Tibial nerve (tissue), 4 donors: ENCODE results near the gene TBC1D8. TPM values are rescaled to one million over a fixed set of nuclear protein-coding genes. Genes with fewer than 3 reads are reported as not detected.

Experiments
- DNase-seq, 2 donors: peaks; one replicate each; pipeline ENCODE4 v3.0.0-alpha.2; 2019; ENCODE audit warnings: low spot score in 2 of 2
- H3K27ac ChIP-seq, 4 donors: fragments of 200-600 bp; sonication (generic) in 3 of 4; one replicate each; pipeline ENCODE4 v1.5.1; 2017 to 2019; ENCODE audit warnings: mild to moderate bottlenecking in 1 of 4
- H3K27me3 ChIP-seq, 2 donors: fragments of 200-600 bp; sonication (generic) in 1 of 2; one replicate each; pipeline versions ENCODE4 v1.5.1 to v1.6.0; 2017 to 2019
- H3K36me3 ChIP-seq, 3 donors: fragments of 200-600 bp; sonication (generic); one replicate each; pipeline ENCODE4 v1.5.1; 2018 to 2019
- H3K4me1 ChIP-seq, 4 donors: fragments of 200-600 bp; sonication (generic) in 3 of 4; one replicate each; pipeline ENCODE4 v1.5.1; 2017 to 2019
- H3K4me3 ChIP-seq, 4 donors: fragments of 200-600 bp; sonication (generic) in 3 of 4; one replicate each; pipeline ENCODE4 v1.5.1; 2017 to 2019; ENCODE audit warnings: mild to moderate bottlenecking in 1 of 4, moderate library complexity in 1 of 4
- H3K9me3 ChIP-seq, 4 donors: fragments of 200-600 bp; sonication (generic) in 3 of 4; one replicate each; pipeline ENCODE4 v1.5.1; 2017 to 2019
- EP300 ChIP-seq, 2 donors: sonication (generic); formaldehyde crosslinking; IDR thresholded peaks; one replicate each; pipeline ENCODE4 v1.6.1; 2017; ENCODE audit warnings: antibody characterized with exemption in 2 of 2, mild to moderate bottlenecking in 1 of 2
- POLR2A ChIP-seq, 2 donors: fragments of 450-650 bp; IDR thresholded peaks; one replicate each; pipeline ENCODE4 v1.6.1; 2017; ENCODE audit warnings: antibody characterized with exemption in 2 of 2, mild to moderate bottlenecking in 2 of 2, moderate library complexity in 2 of 2
- WGBS, 2 donors: methylation state at CpG; one replicate each; pipeline ENCODE4 v1.1.5; 2018; 5-methylcytosine and 5-hydroxymethylcytosine counted together
- total RNA-seq, 4 donors: library from RNA; depleted of rRNA; stranded (reverse); fragments of >200 nt; gene quantifications; one replicate each; pipeline ENCODE4 v1.1.0, GENCODE V29; 2016
- TF ChIP-seq, protein P1 (sequence below), 5 experiments: fragments of 200-600 bp in 3 of 5; fragments of 450-650 bp in 2 of 5; sonication (generic) in 3 of 5; IDR thresholded peaks; one replicate each; pipeline ENCODE4 v1.5.1; 2016 to 2019; ENCODE audit warnings: antibody characterized with exemption in 5 of 5, mild to moderate bottlenecking in 3 of 5, moderate library complexity in 2 of 5

Gene TBC1D8
- total RNA-seq, 4 donors from 2014 or later = 42.4 to 87.9 (median 47.3) TPM

DNA sequence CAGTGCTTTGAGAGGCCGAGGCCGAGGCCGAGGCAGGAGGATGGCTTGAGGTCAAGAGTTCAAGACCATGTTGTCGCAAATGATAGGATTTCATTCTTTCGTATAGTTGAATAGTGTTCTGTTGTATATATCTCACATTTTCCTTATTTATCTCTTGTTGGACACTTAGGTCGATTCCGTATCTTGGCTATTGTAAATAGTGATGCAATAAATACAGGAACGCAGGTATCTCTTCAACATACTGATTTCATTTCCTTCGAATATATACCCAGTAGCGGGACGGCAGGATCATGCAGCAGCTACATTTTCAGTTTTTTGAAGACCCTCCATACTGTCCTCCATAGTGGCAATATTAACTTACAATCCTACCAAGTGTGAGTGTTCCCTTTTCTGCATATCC lies 4.1 kb downstream of the TBC1D8 start:
- Histone ChIP-seq H3K4me3 (no peak overlapping the region), H3K36me3 (no peaks in the 10 kb centered on the region), H3K27me3 (no peaks in the 10 kb centered on the region), H3K9me3 (no peaks in the 10 kb centered on the region), H3K27ac (no peak overlapping the region), H3K4me1 (peaks cover 0 to 24% (median 5%) of the 10 kb centered on the region in 4 donors)
- TF ChIP-seq POLR2A (IDR thresholded peaks at IDR 0.05) (no peak), EP300 (IDR thresholded peaks at IDR 0.05) (no peak)
- TF ChIP-seq, protein P1, sequence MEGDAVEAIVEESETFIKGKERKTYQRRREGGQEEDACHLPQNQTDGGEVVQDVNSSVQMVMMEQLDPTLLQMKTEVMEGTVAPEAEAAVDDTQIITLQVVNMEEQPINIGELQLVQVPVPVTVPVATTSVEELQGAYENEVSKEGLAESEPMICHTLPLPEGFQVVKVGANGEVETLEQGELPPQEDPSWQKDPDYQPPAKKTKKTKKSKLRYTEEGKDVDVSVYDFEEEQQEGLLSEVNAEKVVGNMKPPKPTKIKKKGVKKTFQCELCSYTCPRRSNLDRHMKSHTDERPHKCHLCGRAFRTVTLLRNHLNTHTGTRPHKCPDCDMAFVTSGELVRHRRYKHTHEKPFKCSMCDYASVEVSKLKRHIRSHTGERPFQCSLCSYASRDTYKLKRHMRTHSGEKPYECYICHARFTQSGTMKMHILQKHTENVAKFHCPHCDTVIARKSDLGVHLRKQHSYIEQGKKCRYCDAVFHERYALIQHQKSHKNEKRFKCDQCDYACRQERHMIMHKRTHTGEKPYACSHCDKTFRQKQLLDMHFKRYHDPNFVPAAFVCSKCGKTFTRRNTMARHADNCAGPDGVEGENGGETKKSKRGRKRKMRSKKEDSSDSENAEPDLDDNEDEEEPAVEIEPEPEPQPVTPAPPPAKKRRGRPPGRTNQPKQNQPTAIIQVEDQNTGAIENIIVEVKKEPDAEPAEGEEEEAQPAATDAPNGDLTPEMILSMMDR (IDR thresholded peaks at IDR 0.05) = no peak
- no peak for DNase-seq
- WGBS, 2 donors = 92 to 93% methylated on average over 11 of the region's 11 CpGs

DNA sequence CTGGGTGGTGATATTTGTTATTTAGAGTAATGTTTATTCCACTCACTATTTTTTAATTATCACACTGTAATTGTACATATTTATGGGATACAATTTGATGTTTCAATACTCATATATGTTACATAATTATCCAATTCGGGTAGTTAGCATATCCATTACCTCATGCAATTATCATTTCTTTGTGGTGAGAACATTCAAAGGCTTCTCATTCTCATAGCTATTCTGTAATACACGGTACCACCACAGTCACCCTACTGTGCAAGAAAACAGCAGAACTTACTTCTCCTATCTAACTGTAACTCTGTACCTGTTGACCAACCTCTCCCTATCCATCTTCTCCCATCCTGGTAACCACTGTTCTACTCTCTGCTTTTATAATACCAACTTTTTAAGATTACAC lies 4.6 kb downstream of the TBC1D8 start:
- Histone ChIP-seq H3K9me3 (no peaks in the 10 kb centered on the region), H3K4me1 (peaks cover 0 to 19% (median 3%) of the 10 kb centered on the region in 4 donors), H3K27me3 (no peaks in the 10 kb centered on the region), H3K4me3 (no peak overlapping the region), H3K27ac (no peak overlapping the region), H3K36me3 (no peaks in the 10 kb centered on the region)
- DNase-seq = no peak
- WGBS, 2 donors = 52 to 55% methylated on average over 2 of the region's 2 CpGs
- TF ChIP-seq, protein P1 (IDR thresholded peaks at IDR 0.05) = no peak
- TF ChIP-seq EP300 (IDR thresholded peaks at IDR 0.05) (no peak), POLR2A (IDR thresholded peaks at IDR 0.05) (no peak)

DNA sequence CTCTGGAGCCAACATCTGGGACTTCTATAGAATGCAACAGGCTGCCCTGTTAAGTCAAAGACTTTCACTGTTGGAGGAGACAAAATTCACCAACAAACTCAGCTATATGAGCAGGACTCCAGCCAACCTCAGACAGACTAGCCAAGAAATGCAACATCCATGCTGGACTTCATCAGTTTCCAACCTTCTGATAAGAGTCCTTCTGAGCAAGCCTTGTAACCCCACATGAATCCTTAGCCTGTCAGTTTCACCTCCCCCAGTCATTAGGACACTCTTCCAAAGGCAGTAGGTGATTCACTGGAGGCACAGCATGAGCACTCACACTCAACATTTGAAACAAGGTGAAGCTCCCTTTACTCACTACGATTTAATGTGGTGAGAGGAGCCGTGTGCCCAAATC lies 5.8 kb downstream of the TBC1D8 start:
- DNase-seq = no peak
- H3K9me3 ChIP-seq = no peaks in the 10 kb centered on the region
- H3K36me3 ChIP-seq = no peaks in the 10 kb centered on the region
- WGBS, 2 donors = 71 to 73% methylated on average over 2 of the region's 2 CpGs
- H3K27me3 ChIP-seq = no peaks in the 10 kb centered on the region
- no peak overlapping the region for H3K27ac ChIP-seq
- H3K4me3 ChIP-seq = no peak overlapping the region
- peaks cover 0 to 17% (median 3%) of the 10 kb centered on the region in 4 donors for H3K4me1 ChIP-seq
- TF ChIP-seq POLR2A (IDR thresholded peaks at IDR 0.05) (no peak), EP300 (IDR thresholded peaks at IDR 0.05) (no peak)
- TF ChIP-seq, protein P1 (IDR thresholded peaks at IDR 0.05) = no peak

DNA sequence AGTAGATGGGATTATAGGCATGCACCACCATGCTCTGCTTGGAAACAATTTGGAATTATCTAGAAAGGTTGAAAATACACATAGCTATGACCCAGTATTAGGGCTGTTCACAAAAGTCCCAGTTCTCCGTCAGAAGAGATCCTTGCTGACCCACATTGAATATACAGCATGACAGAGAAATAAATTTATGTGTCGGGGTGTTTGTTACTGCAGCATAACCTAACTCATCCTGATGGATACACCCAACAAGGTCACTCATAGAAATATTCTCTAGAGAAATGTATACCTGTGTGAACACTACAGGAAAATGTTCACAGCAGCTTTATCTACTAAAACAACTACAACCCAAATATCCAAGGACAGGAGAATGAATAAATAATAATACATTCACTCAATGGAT lies 9.0 kb downstream of the TBC1D8 start:
- H3K36me3 ChIP-seq = no peaks in the 10 kb centered on the region
- H3K27me3 ChIP-seq = no peaks in the 10 kb centered on the region

DNA sequence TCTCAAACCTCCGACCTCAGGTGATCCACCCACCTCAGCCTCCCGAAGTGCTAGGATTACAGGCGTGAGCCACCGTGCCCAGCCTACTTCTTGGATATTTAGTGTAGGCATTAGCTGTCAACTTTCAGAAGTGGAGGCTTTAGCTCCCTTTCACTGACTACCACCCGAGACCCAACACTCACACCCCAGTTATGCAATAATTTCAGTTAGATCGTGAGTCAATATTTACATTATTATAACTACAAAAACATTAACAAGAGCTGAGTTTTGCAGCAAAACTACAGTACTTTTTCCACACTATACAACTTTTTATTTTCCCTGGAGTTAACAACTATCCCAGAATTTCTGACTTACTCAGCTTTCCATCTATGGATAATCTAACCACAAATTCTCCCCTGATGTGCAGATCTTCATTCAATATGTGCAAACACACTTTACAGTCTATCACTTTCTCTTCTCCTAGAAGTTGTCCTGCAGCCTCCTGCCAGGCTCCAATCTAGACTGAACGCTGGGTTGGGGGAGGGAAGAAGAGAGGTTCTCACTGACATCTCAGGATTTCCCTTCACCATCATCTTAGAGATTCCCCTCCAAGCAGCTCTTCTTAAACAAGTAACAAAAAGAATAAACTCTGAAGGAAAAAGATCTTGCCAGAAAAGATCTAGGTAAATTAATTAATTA lies 10.1 kb downstream of the TBC1D8 start:
- Histone ChIP-seq H3K27ac (no peak overlapping the region), H3K9me3 (no peaks in the 10 kb centered on the region), H3K27me3 (no peaks in the 10 kb centered on the region), H3K36me3 (no peaks in the 10 kb centered on the region), H3K4me3 (no peak overlapping the region), H3K4me1 (no peaks in the 10 kb centered on the region)
- TF ChIP-seq POLR2A (IDR thresholded peaks at IDR 0.05) (no peak), EP300 (IDR thresholded peaks at IDR 0.05) (no peak)
- TF ChIP-seq, protein P1 (IDR thresholded peaks at IDR 0.05) = no peak
- DNase-seq = no peak
- 75 to 83% methylated on average over 7 of the region's 7 CpGs for WGBS, 2 donors

More for the DNA sequence above, 9.0 kb downstream of the TBC1D8 start:
- no peaks in the 10 kb centered on the region for H3K4me1 ChIP-seq
- H3K4me3 ChIP-seq = no peak overlapping the region
- DNase-seq = no peak
- no peaks in the 10 kb centered on the region for H3K9me3 ChIP-seq
- no peak overlapping the region for H3K27ac ChIP-seq
- TF ChIP-seq POLR2A (IDR thresholded peaks at IDR 0.05) (no peak), EP300 (IDR thresholded peaks at IDR 0.05) (no peak)
- TF ChIP-seq, protein P1 (IDR thresholded peaks at IDR 0.05) = no peak
- WGBS, 2 donors = 93 to 98% methylated on average over 2 of the region's 2 CpGs
